Skeletal muscle tissue (tissue), 4 donors: ENCODE results near the gene ZNF784. TPM values are rescaled to one million over a fixed set of nuclear protein-coding genes. Genes with fewer than 3 reads are reported as not detected.

Experiments
- H3K27ac ChIP-seq: one replicate; pipeline ENCODE4 v1.7.0; 2013; ENCODE audit warnings: mild to moderate bottlenecking, low read depth, low read length, inconsistent platforms
- H3K27me3 ChIP-seq, 3 donors: one replicate each; pipeline ENCODE4 v1.7.0; 2013; ENCODE audit warnings: low read length in 3 of 3; ENCODE audit not compliant: control insufficient read depth in 3 of 3, insufficient read depth in 3 of 3
- H3K36me3 ChIP-seq, 3 donors: one replicate each; pipeline ENCODE4 v1.7.0; 2013; ENCODE audit warnings: low read length in 3 of 3; ENCODE audit not compliant: control insufficient read depth in 3 of 3, insufficient read depth in 3 of 3
- H3K4me1 ChIP-seq, 3 donors: one replicate each; pipeline ENCODE4 v1.7.0; 2013; ENCODE audit warnings: low read length in 3 of 3, mild to moderate bottlenecking in 3 of 3; ENCODE audit not compliant: control insufficient read depth in 3 of 3, insufficient read depth in 3 of 3
- H3K4me3 ChIP-seq, 3 donors: one replicate each; pipeline ENCODE4 v1.7.0; 2013; ENCODE audit warnings: low read length in 3 of 3
- H3K9ac ChIP-seq, 3 donors: one replicate each; pipeline ENCODE4 v1.7.0; 2013; ENCODE audit warnings: low read length in 3 of 3, mild to moderate bottlenecking in 3 of 3, moderate library complexity in 2 of 3, low read depth in 1 of 3
- H3K9me3 ChIP-seq, 3 donors: one replicate each; pipeline ENCODE4 v1.7.0; 2013; ENCODE audit warnings: low read length in 3 of 3; ENCODE audit not compliant: control insufficient read depth in 3 of 3
- total RNA-seq: library from RNA; depleted of rRNA; stranded (reverse); fragments of >200 nt; gene quantifications from one replicate; pipeline ENCODE4 v1.2.3, GENCODE V29; 2014
- donor health status: Osteomylitis.

The ZNF784 gene
- total RNA-seq, 1 donor from 2014 or later: 8.9 TPM

DNA sequence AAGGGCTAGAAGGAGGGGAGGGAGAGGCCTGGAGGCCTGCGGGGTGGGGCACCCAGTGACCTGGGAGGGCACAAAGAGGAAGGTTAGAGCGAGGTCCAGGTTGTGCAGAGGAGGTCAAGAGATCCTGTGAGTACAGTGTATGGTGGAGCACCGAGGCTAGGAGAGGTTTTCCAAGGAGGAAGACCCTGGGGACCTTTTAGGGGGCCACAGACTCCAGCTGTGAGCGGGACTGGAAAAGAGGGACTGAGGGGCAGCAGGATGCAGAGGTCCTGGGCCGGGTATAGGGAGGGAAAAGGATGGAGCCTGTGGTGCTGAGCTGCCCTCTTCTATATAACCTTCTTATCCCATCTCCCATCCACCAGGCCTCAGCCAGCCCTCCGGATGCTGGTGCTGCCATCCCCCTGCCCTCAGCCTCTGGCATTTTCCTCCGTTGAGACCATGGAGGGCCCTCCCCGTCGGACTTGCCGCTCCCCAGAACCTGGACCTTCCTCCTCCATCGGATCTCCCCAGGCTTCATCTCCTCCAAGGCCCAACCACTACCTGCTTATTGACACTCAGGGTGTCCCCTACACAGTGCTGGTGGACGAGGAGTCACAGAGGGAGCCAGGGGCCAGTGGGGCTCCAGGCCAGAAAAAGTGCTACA lies 19.9 kb upstream of the ZNF784 start:
- H3K27ac ChIP-seq: peak overlapping the region; percentile 65
- peaks cover 10 to 14% (median 10%) of the 10 kb centered on the region in 3 donors for H3K36me3 ChIP-seq
- H3K4me1 ChIP-seq: peaks cover 57 to 63% (median 63%) of the 10 kb centered on the region in 3 donors
- H3K4me3 ChIP-seq: peak overlapping the region; percentile 81 to 82 (median 81)
- H3K27me3 ChIP-seq: no peaks in the 10 kb centered on the region
- H3K9me3 ChIP-seq: no peaks in the 10 kb centered on the region
- H3K9ac ChIP-seq: peak overlapping the region; percentile 78 to 87 (median 82)

DNA sequence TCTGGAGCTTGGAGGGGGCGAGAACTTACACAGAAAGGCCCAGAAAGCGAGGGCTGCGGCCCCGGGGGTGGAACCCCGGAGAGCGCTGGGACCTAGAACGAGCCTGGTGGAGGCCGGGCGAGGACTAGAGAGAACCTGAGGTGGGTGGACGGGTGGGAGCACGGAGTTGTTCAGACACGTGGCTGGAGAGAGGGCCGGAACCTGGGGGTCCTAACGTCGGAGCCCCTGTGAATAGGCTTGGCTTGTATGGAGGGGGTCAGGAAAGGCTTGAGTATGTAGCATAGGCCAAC lies 19.5 kb upstream of the ZNF784 start:
- no peaks in the 10 kb centered on the region for H3K27me3 ChIP-seq
- H3K4me1 ChIP-seq: peaks cover 58 to 63% (median 63%) of the 10 kb centered on the region in 3 donors
- H3K27ac ChIP-seq: peak overlapping the region; percentile 65
- peak overlapping the region; percentile 78 to 87 (median 82) for H3K9ac ChIP-seq
- peak overlapping the region; percentile 81 to 82 (median 81) for H3K4me3 ChIP-seq
- no peaks in the 10 kb centered on the region for H3K9me3 ChIP-seq
- peaks cover 10 to 14% (median 10%) of the 10 kb centered on the region in 3 donors for H3K36me3 ChIP-seq

DNA sequence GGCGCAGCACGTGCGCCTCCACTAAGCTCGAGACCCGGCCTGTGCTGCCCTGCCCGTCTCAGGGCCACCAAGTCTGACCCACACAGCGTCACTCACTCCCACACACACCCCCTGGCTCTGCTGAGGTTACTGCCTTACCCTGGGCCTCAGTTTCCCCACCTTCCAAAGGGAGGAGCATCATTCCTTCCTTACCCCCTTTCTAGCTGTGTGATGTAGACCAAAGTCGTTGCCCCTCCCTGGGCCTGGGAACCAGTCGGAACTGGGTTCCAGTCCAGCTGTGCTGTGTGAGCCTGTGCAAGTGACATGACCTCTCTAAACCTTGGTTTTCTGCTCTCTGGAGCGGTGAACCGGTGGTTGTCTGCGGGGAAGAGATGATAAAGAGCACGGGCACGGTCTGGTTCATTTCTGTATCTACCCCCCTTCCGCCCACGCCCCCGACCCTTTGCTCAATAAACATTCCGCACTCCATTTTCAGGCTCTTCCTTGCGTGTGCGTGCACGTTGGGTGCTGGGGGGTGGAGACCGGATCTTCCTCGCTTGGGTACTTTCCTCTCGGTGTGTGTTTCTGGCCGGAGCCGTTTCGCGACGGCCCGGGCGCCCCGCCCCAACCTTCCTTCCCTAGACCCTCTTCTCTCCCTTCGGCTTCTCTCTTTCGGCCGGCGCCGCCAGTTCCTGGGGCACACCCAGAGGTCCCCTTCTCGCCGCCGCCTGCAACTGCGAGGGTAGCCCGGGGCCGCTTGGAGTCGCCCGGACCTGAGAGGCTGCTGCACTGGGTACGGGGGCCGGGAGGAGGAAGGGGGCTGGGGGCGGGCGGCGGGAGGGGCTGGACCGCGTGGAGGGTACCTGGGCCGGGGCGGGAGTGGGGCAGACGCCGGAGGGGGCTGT lies 18.9 kb upstream of the ZNF784 start, which contains the start of gene ZNF581:
Gene ZNF581 (plus strand): TSS at position 647 of the 884 bp plus-strand sequence. CDS start 923 bp downstream, outside the sequence.
- peaks cover 55 to 63% (median 61%) of the 10 kb centered on the region in 3 donors for H3K4me1 ChIP-seq

DNA sequence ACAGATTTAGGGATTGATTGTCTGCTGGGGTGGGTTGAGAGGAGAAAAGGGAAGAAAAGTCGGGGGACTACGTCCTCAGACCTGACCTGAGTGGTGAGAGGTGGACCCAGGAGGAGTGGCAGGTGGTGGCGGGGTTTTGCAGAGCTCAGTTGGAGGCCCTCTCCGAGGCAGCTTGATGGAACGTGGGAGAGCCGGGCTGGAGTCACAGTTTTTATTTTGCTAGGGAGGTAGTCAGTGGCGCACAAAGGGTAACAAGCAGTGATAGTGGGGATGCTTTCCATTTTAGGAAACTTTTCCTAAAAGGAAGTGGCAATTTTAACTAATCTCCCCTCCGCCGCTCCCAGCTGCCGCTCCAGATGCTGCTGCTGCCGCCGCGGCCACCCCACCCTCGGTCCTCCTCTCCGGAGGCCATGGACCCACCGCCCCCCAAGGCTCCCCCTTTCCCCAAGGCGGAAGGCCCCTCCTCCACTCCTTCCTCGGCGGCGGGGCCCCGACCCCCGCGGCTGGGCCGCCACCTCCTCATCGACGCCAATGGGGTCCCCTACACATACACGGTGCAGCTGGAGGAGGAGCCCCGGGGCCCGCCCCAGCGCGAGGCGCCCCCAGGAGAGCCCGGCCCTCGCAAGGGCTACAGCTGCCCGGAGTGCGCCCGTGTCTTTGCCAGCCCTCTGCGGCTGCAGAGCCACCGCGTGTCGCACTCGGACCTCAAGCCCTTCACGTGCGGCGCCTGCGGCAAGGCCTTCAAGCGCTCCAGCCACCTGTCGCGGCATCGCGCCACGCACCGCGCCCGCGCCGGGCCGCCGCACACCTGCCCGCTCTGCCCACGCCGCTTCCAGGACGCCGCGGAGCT lies 18.0 kb upstream of the ZNF784 start:
- peak overlapping the region; percentile 81 to 87 (median 86) for H3K4me3 ChIP-seq
- H3K4me1 ChIP-seq: peaks cover 58 to 67% (median 65%) of the 10 kb centered on the region in 3 donors
- H3K36me3 ChIP-seq: peaks cover 10 to 17% (median 14%) of the 10 kb centered on the region in 3 donors
- H3K9ac ChIP-seq: peak overlapping the region; percentile 52 to 87 (median 78)
- peak overlapping the region; percentile 85 for H3K27ac ChIP-seq
- no peaks in the 10 kb centered on the region for H3K9me3 ChIP-seq
- H3K27me3 ChIP-seq: no peaks in the 10 kb centered on the region

More for the DNA sequence above, 18.9 kb upstream of the ZNF784 start, which contains the start of gene ZNF581:
- Histone ChIP-seq H3K27me3 (no peaks in the 10 kb centered on the region), H3K9me3 (no peaks in the 10 kb centered on the region), H3K9ac (peak within 1 kb of the TSS; percentile 78 to 87 (median 82)), H3K4me3 (peak within 1 kb of the TSS; percentile 81 to 86 (median 81)), H3K27ac (peak within 1 kb of the TSS; percentile 65), H3K36me3 (peaks cover 10 to 14% (median 12%) of the 10 kb centered on the region in 3 donors)

DNA sequence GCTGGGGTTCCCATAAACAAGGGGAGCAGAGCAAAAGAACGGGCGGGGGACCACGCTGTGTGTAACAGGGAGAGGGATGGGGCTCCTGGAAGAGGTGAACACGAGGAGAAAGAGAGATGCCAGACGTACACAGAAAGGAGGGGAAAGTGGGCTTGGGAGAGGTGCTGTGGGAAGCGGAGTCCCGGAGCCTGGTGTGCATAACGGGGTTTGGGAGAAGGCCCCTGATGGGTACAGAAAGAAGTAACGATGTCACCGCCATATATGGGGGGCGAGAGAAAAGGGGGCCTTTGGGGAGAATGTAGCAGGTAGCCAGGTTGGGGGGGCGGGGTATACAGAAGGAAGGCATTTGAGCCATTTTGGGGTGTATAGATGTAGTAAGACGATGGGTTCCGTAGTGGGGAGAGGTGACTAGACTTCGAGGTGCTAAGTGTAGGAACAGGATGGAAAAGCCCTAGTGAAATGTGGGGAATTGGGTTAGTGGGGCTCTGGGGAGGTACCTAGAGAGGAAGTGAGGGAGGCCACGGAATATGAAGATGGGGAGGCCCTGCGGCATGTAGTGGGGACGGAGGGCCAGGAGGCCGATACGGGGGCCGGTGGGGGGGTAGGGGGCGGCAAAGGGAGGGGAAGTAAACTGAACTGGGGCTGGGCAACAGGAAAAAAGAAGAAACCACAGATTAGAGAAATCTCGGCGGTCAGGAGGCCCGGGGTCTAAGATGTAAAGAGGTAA lies 17.2 kb upstream of the ZNF784 start:
- Histone ChIP-seq H3K27me3 (no peaks in the 10 kb centered on the region), H3K9ac (peak overlapping the region; percentile 52 to 90 (median 81)), H3K27ac (peak overlapping the region; percentile 85), H3K9me3 (no peaks in the 10 kb centered on the region), H3K4me3 (peak overlapping the region; percentile 81 to 87 (median 86)), H3K36me3 (peaks cover 10 to 17% (median 14%) of the 10 kb centered on the region in 3 donors), H3K4me1 (peaks cover 56 to 68% (median 66%) of the 10 kb centered on the region in 3 donors)

DNA sequence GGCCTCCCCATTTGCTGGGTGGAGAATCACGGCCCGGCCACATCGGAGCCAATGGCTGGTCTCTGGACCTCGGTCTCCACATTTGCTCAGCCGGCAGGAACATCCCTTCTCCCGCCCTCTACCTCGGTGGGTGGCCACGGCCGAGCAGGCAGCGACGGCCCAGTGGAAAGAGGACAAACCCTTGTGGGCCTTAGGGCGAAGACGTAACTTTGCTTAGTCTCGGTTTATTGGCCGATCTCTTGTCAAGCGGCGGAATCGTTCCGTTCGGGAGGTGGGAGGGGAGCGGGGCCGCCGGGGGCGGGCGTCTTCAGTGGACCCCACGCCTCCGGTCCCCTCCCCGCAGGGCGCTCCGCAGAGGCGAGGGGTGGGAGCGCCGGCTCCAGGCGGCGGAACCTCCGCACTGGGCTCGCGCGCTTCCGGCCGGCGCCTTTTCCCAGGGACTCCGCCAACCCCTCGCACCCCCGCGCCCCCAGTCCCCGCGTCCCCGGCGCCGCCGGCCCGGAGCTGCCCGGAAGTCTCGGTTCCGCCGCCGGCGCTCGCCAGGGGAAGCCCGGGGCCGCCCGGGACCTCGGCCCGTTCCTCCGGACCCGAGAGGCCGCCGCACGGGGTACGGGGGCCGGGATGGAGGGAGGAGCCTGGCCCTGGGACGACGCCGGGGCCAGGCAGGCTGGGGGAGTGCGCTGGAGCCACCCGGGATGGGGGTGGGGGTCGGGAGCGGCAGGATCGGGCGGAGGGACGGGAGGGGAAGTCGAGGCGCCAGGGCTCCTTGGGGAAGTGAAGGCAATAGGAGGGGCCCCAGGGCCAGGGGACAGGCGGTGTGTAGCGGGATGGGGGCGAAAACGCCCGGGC lies 16.4 kb upstream of the ZNF784 start, which contains the start of gene ZNF580:
Gene ZNF580 (plus strand): TSS at position 426 of the 849 bp plus-strand sequence. CDS start 1,507 bp downstream, outside the sequence.
- peak within 1 kb of the TSS; percentile 85 for H3K27ac ChIP-seq
- H3K4me1 ChIP-seq: peaks cover 64 to 76% (median 74%) of the 10 kb centered on the region in 3 donors
- H3K36me3 ChIP-seq: peaks cover 10 to 17% (median 14%) of the 10 kb centered on the region in 3 donors

DNA sequence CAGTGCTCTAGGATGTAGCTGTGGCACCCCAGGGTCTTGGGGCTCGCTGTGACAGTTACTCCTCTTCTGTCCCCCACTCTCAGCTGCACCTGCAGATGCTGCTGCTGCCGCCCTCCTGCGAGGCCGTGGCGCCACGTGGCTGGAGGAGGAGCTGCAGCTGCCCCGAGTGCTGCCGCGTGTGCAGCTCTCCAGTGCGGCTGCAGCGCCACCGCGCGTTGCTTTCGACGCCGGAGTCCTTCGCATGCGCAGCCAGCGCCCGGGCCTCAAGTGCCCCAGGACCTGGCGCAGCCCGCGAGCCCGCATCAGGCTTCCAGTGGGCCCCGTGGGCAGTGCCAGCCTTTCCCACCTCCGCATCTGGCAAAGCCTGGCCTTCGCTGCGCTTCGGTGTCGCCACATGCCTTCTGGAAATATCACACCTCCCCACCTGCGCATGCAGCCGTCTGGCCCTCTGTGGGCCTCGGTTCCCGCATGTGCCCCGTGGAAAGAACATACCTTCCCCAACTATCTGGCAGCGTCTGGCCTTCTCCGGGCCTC lies 15.7 kb upstream of the ZNF784 start:
- H3K27ac ChIP-seq: peak overlapping the region; percentile 85
- H3K36me3 ChIP-seq: peaks cover 6 to 12% (median 7%) of the 10 kb centered on the region in 3 donors
- no peaks in the 10 kb centered on the region for H3K27me3 ChIP-seq
- peaks cover 68 to 83% (median 78%) of the 10 kb centered on the region in 3 donors for H3K4me1 ChIP-seq
- no peaks in the 10 kb centered on the region for H3K9me3 ChIP-seq
- H3K9ac ChIP-seq: peak overlapping the region; percentile 82 to 90 (median 84)
- peak overlapping the region; percentile 79 to 87 (median 81) for H3K4me3 ChIP-seq

More for the DNA sequence above, 16.4 kb upstream of the ZNF784 start, which contains the start of gene ZNF580:
- Histone ChIP-seq H3K9ac (peak within 1 kb of the TSS; percentile 82 to 90 (median 84)), H3K9me3 (no peaks in the 10 kb centered on the region), H3K4me3 (peak within 1 kb of the TSS; percentile 81 to 87 (median 86)), H3K27me3 (no peaks in the 10 kb centered on the region)

DNA sequence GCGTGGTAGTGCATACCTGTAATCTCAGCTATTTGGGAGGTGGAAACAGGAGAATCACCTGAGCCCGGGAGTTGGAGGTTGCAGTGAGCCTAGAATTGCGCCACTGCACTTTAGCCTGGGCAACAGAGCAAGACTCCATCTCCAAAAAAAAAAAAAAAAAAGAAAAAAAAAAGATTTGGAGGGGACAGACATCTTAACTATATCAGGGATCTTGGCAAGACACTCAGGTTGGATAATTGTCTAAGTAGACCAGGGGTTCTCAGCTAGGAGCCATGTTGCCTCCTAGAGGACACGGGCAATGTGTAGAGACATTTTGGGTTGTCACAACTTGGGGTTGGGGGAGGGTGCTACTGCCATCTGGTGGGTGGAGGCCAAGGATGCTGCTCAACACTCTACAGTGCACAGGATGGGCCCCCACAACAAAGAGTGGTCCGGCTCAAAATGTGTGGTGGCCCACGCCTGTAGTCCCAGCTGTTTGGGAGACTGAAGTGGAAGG lies 14.5 kb upstream of the ZNF784 start:
- Histone ChIP-seq H3K27me3 (no peaks in the 10 kb centered on the region), H3K9me3 (no peaks in the 10 kb centered on the region), H3K4me1 (peaks cover 63 to 77% (median 74%) of the 10 kb centered on the region in 3 donors), H3K36me3 (peaks cover 0 to 7% (median 2%) of the 10 kb centered on the region in 3 donors), H3K27ac (no peak overlapping the region), H3K9ac (no peak overlapping the region), H3K4me3 (no peak overlapping the region)
